Body of pancreas (tissue), 4 donors: ENCODE data around the gene HEYL. TPM values are rescaled to one million over a fixed set of nuclear protein-coding genes. Genes with fewer than 3 reads are reported as not detected.

Source experiments
- ATAC-seq: fragments of 150-250 bp; one replicate; pipeline ENCODE4 v1.9.1; 2016
- DNase-seq, 4 donors: peaks; one replicate each; pipeline ENCODE4 v3.0.0-alpha.2; 2019
- H3K27ac ChIP-seq, 4 donors: fragments of 200-600 bp; sonication (generic); 1 replicate in 3 of 4; 2 replicates in 1 of 4; pipeline versions ENCODE4 v1.5.1 to v1.6.1; 2016 to 2019; ENCODE audit warnings: mild to moderate bottlenecking in 1 of 4, mixed read lengths in 1 of 4, moderate library complexity in 1 of 4
- H3K27me3 ChIP-seq, 2 donors: fragments of 200-600 bp; sonication (generic); one replicate each; pipeline ENCODE4 v1.6.0; 2016; ENCODE audit warnings: mild to moderate bottlenecking in 1 of 2
- H3K36me3 ChIP-seq, 2 donors: fragments of 200-600 bp; sonication (generic); replicated peaks in 1 of 2; 2 replicates each; pipeline ENCODE4 v1.5.1; 2016; ENCODE audit warnings: low read depth in 2 of 2; ENCODE audit not compliant: insufficient read depth in 1 of 2
- H3K4me1 ChIP-seq: fragments of 200-600 bp; sonication (generic); one replicate; pipeline ENCODE4 v1.6.0; 2016
- H3K4me3 ChIP-seq, 2 donors: fragments of 200-600 bp; sonication (generic); 1 replicate in 1 of 2; 2 replicates in 1 of 2; pipeline ENCODE4 v1.5.1; 2016 to 2019
- H3K9me3 ChIP-seq, 3 donors: fragments of 200-600 bp; sonication (generic); 1 replicate in 2 of 3; 2 replicates in 1 of 3; pipeline ENCODE4 v1.5.1; 2016
- POLR2A ChIP-seq, 3 donors: fragments of 450-650 bp; IDR thresholded peaks; one replicate each; pipeline ENCODE4 v1.6.1; 2016; ENCODE audit warnings: antibody characterized with exemption in 3 of 3, mild to moderate bottlenecking in 2 of 3
- WGBS, 2 donors: methylation state at CpG; one replicate each; pipeline ENCODE4 v1.1.5; 2017; 5-methylcytosine and 5-hydroxymethylcytosine counted together
- intact Hi-C: fragments of 100-400 bp; cut with DNase I; formaldehyde crosslinking; loops from one replicate; pipeline ENCODE4 v1.15.1; 2023
- total RNA-seq, 2 donors: library from RNA; depleted of rRNA; stranded (reverse); fragments of >200 nt; gene quantifications; one replicate each; pipeline ENCODE4 v1.1.0, GENCODE V29; 2016
- TF ChIP-seq, protein P1 (sequence below), 7 experiments: fragments of 450-650 bp in 4 of 7; fragments of 200-600 bp in 3 of 7; sonication (generic) in 3 of 7; IDR thresholded peaks; one replicate each; pipeline ENCODE4 v1.5.1; 2016 to 2019; ENCODE audit warnings: antibody characterized with exemption in 7 of 7

The HEYL gene
- total RNA-seq, 2 donors from 2014 or later: 33.6 to 33.7 TPM

DNA sequence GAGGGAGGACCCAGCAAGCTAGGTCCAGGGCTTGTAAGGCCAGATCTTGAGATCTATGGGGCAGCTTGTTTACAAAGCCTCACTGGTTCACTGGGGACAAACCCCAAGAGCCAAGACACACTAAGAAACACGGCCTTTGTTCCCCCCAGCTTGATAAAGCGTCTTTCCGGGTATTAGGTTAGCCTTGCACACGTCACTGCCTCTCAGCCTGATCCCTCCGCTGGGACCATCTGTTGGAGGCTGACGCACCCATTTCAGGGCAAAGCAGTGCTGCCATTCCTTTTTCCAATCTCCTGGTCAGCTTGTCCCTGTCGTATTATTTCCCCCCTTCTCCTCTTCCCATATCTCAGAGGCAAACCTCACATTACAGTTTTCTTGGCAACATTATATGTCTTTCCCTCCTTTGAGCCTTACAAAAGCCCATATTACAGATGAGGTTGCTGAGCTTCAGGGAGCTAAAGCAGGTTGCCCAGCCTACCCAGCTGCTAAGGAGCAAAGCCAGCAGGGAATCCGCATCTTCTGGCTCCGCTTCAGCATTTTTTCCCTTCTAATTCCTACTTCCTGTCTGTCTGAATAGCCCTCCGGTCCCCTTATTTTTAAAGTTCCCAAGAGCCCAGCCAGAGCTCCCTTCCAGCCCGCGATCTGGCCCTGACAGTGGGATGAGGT lies 4.1 kb downstream of the HEYL start:
- Histone ChIP-seq H3K27ac (peak overlapping the region; percentile 77 to 90 (median 87)), H3K4me1 (peaks cover 69% of the 10 kb centered on the region), H3K27me3 (no peaks in the 10 kb centered on the region), H3K36me3 (peaks cover 4 to 8% of the 10 kb centered on the region in 2 donors), H3K9me3 (no peaks in the 10 kb centered on the region), H3K4me3 (no peak overlapping the region)
- DNase-seq (peak; percentile 67 to 86 (median 74)), ATAC-seq (peak; percentile 47)
- intact Hi-C loops: no loop called here
- TF ChIP-seq POLR2A (IDR thresholded peaks at IDR 0.05): peak in 2 of 3 donors; percentile 54 to 76
- TF ChIP-seq, protein P1, sequence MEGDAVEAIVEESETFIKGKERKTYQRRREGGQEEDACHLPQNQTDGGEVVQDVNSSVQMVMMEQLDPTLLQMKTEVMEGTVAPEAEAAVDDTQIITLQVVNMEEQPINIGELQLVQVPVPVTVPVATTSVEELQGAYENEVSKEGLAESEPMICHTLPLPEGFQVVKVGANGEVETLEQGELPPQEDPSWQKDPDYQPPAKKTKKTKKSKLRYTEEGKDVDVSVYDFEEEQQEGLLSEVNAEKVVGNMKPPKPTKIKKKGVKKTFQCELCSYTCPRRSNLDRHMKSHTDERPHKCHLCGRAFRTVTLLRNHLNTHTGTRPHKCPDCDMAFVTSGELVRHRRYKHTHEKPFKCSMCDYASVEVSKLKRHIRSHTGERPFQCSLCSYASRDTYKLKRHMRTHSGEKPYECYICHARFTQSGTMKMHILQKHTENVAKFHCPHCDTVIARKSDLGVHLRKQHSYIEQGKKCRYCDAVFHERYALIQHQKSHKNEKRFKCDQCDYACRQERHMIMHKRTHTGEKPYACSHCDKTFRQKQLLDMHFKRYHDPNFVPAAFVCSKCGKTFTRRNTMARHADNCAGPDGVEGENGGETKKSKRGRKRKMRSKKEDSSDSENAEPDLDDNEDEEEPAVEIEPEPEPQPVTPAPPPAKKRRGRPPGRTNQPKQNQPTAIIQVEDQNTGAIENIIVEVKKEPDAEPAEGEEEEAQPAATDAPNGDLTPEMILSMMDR (IDR thresholded peaks at IDR 0.05): no peak
- 27 to 35% methylated on average over 12 of the region's 12 CpGs for WGBS, 2 donors

- Histone ChIP-seq H3K9me3 (no peaks in the 10 kb centered on the region), H3K27me3 (no peaks in the 10 kb centered on the region), H3K27ac (peak overlapping the region; percentile 65 to 90 (median 87)), H3K4me3 (no peak overlapping the region), H3K4me1 (peaks cover 64% of the 10 kb centered on the region), H3K36me3 (peaks cover 9 to 11% of the 10 kb centered on the region in 2 donors)
- no peak for DNase-seq
- intact Hi-C loops: no loop called here
- ATAC-seq: no peak
- WGBS, 2 donors: 46 to 52% methylated on average over 3 of the region's 3 CpGs
- no peak for TF ChIP-seq POLR2A (IDR thresholded peaks at IDR 0.05)
- TF ChIP-seq, protein P1 (IDR thresholded peaks at IDR 0.05): no peak
These were observed 6.0 kb downstream of the HEYL start for GRCh38 chr1:39633422-39633821.

- Histone ChIP-seq H3K36me3 (peaks cover 9 to 11% of the 10 kb centered on the region in 2 donors), H3K27me3 (no peaks in the 10 kb centered on the region), H3K4me3 (no peak overlapping the region), H3K4me1 (peaks cover 64% of the 10 kb centered on the region), H3K9me3 (no peaks in the 10 kb centered on the region), H3K27ac (peak overlapping the region in 3 of 4 donors; percentile 84 to 90 (median 90))
- intact Hi-C loops: no loop called here
- DNase-seq (peak; percentile 86 to 92 (median 87)), ATAC-seq (peak; percentile 86)
- TF ChIP-seq, protein P1 (IDR thresholded peaks at IDR 0.05): no peak
- no peak for TF ChIP-seq POLR2A (IDR thresholded peaks at IDR 0.05)
- WGBS, 2 donors: 5 to 43% methylated on average over 3 to 61 of the region's 61 CpGs
These were observed 6.6 kb downstream of the HEYL start for GRCh38 chr1:39632682-39633417.

DNA sequence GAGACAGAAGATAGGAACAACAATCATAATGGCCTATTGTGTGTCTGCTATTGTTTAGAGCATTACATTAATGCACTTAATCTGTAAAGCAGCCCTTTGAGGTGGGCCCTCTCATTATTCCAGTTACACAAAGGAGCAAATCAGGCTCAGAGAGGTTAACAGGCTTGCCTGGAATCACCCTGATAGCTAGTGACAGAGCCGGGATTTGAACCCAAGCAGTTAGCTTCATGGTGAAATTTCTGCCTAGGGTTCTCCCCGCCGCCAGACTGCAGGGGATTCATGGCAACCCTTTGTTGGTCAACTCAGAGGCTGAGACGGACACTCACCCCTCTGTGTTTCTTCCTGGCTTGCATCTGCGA lies 7.1 kb downstream of the HEYL start:
- intact Hi-C loops: no loop called here
- ATAC-seq (no peak), DNase-seq (no peak)
- TF ChIP-seq, protein P1 (IDR thresholded peaks at IDR 0.05): no peak
- TF ChIP-seq POLR2A (IDR thresholded peaks at IDR 0.05): no peak
- peak overlapping the region in 3 of 4 donors; percentile 7 to 90 (median 90) for H3K27ac ChIP-seq
- no peaks in the 10 kb centered on the region for H3K27me3 ChIP-seq
- H3K9me3 ChIP-seq: no peaks in the 10 kb centered on the region
- H3K4me3 ChIP-seq: no peak overlapping the region
- WGBS, 2 donors: 62 to 64% methylated on average over 5 of the region's 5 CpGs
- peaks cover 9 to 11% of the 10 kb centered on the region in 2 donors for H3K36me3 ChIP-seq
- peaks cover 58% of the 10 kb centered on the region for H3K4me1 ChIP-seq
